Stimulated activated effector memory CD8-positive, alpha-beta T cell treated with anti-CD3 and anti-CD28 coated beads, Interleukin-12 subunit alpha, Interleukin-12 subunit beta, amount 100 ng/mL, for 72 hours (primary cell): ENCODE measurements around the gene RAB27A.
A peak's percentile ranks its signal among the peaks of the same experiment; 100 is the strongest.
"Not testable (repeated sequence)": the region's sequence is repeated elsewhere in the genome, so short reads cannot be mapped to it uniquely, and the experiment has no call there.

Experiments used
- ATAC-seq: fragments of 150-1000 bp; cut with Tn5 transposase; 2 replicates; pipeline ENCODE4 v1.10.0; 2021
- DNase-seq, 2 donors: peaks; one replicate each; pipeline ENCODE4 v3.0.0; 2021 to 2022; ENCODE audit warnings: low spot score in 2 of 2
- H3K27ac Mint-ChIP-seq: one replicate; pipeline ENCODE4 v1.8.0; 2022; ENCODE audit warnings: mild to moderate bottlenecking, mixed read lengths
- H3K36me3 Mint-ChIP-seq: one replicate; pipeline ENCODE4 v1.8.0; 2022; ENCODE audit warnings: mild to moderate bottlenecking, mixed read lengths
- H3K4me1 Mint-ChIP-seq: one replicate; pipeline ENCODE4 v1.8.0; 2022; ENCODE audit warnings: mixed read lengths
- H3K4me3 Mint-ChIP-seq: one replicate; pipeline ENCODE4 v1.8.0; 2022; ENCODE audit warnings: mild to moderate bottlenecking, mixed read lengths
- H3K9me3 Mint-ChIP-seq: one replicate; pipeline ENCODE4 v1.8.0; 2022; ENCODE audit warnings: mixed read lengths

RAB27A gene

GRCh38 chr15:55289746-55290527 lies at the start of gene RAB27A:
Gene RAB27A, minus strand, starts transcription at chr15:55289813. Its CDS starts 54,879 bp downstream, at chr15:55234934.
- no peaks in the 10 kb centered on the region for H3K9me3 Mint-ChIP-seq
- H3K36me3 Mint-ChIP-seq: peaks cover 53% of the 10 kb centered on the region
- DNase-seq: peak; percentile 70 to 93
- H3K27ac Mint-ChIP-seq: peak within 1 kb of the TSS; percentile 94
- ATAC-seq: peak; percentile 84
- H3K4me1 Mint-ChIP-seq: peaks cover 38% of the 10 kb centered on the region
- peak within 1 kb of the TSS; percentile 96 for H3K4me3 Mint-ChIP-seq

GRCh38 chr15:55337160-55337559 lies 47.5 kb upstream of the RAB27A start:
- H3K9me3 Mint-ChIP-seq: no peaks in the 10 kb centered on the region
- H3K36me3 Mint-ChIP-seq: peaks cover 81% of the 10 kb centered on the region
- no peaks in the 10 kb centered on the region for H3K4me1 Mint-ChIP-seq
- H3K27ac Mint-ChIP-seq: no peak overlapping the region
- DNase-seq: no peak
- H3K4me3 Mint-ChIP-seq: no peak overlapping the region
- ATAC-seq: no peak

- no peak for DNase-seq
- no peak overlapping the region for H3K4me3 Mint-ChIP-seq
- H3K36me3 Mint-ChIP-seq: peaks cover 80% of the 10 kb centered on the region
- H3K27ac Mint-ChIP-seq: no peak overlapping the region
- H3K4me1 Mint-ChIP-seq: no peaks in the 10 kb centered on the region
- H3K9me3 Mint-ChIP-seq: no peaks in the 10 kb centered on the region
- ATAC-seq: no peak
These were observed 45.4 kb upstream of the RAB27A start for GRCh38 chr15:55334997-55335396.

- Mint-ChIP-seq H3K9me3 (no peaks in the 10 kb centered on the region), H3K36me3 (peaks cover 78% of the 10 kb centered on the region), H3K4me1 (no peaks in the 10 kb centered on the region), H3K4me3 (no peak overlapping the region), H3K27ac (no peak overlapping the region)
- DNase-seq: no peak
- no peak for ATAC-seq
These were observed 44.8 kb upstream of the RAB27A start for GRCh38 chr15:55334371-55334770.

GRCh38 chr15:55327387-55327786 lies 37.8 kb upstream of the RAB27A start:
- peaks cover 35% of the 10 kb centered on the region for H3K36me3 Mint-ChIP-seq
- DNase-seq (no peak), ATAC-seq (no peak)
- no peak overlapping the region for H3K4me3 Mint-ChIP-seq
- H3K4me1 Mint-ChIP-seq: peaks cover 9% of the 10 kb centered on the region
- no peak overlapping the region for H3K27ac Mint-ChIP-seq
- no peaks in the 10 kb centered on the region for H3K9me3 Mint-ChIP-seq

- H3K4me1 Mint-ChIP-seq: peaks cover 27% of the 10 kb centered on the region
- H3K27ac Mint-ChIP-seq: peak overlapping the region; percentile 58
- H3K36me3 Mint-ChIP-seq: peaks cover 21% of the 10 kb centered on the region
- H3K9me3 Mint-ChIP-seq: no peaks in the 10 kb centered on the region
- no peak for ATAC-seq
- no peak overlapping the region for H3K4me3 Mint-ChIP-seq
- DNase-seq: no peak
These were observed 32.9 kb upstream of the RAB27A start for GRCh38 chr15:55322467-55322866.

- Mint-ChIP-seq H3K4me3 (no peak overlapping the region), H3K36me3 (peaks cover 33% of the 10 kb centered on the region), H3K4me1 (peaks cover 41% of the 10 kb centered on the region), H3K9me3 (no peaks in the 10 kb centered on the region), H3K27ac (no peak overlapping the region)
- DNase-seq (no peak), ATAC-seq (no peak)
These were observed 31.4 kb upstream of the RAB27A start for GRCh38 chr15:55320963-55321362.

GRCh38 chr15:55320238-55320550 lies 30.6 kb upstream of the RAB27A start:
- H3K4me3 Mint-ChIP-seq: peak overlapping the region; percentile 98
- no peaks in the 10 kb centered on the region for H3K9me3 Mint-ChIP-seq
- H3K27ac Mint-ChIP-seq: no peak overlapping the region
- no peak for ATAC-seq
- peaks cover 35% of the 10 kb centered on the region for H3K36me3 Mint-ChIP-seq
- DNase-seq: no peak
- H3K4me1 Mint-ChIP-seq: peaks cover 49% of the 10 kb centered on the region

GRCh38 chr15:55319537-55320237 lies 30.1 kb upstream of the RAB27A start:
- Mint-ChIP-seq H3K9me3 (no peaks in the 10 kb centered on the region), H3K27ac (peak overlapping the region; percentile 100), H3K4me3 (peak overlapping the region; percentile 98), H3K4me1 (peaks cover 54% of the 10 kb centered on the region), H3K36me3 (peaks cover 35% of the 10 kb centered on the region)
- no peak for DNase-seq
- ATAC-seq: no peak

GRCh38 chr15:55318588-55319494 lies 29.2 kb upstream of the RAB27A start, which contains the start of the genes PIGB and PIGBOS1:
Gene PIGB, plus strand, starts transcription at chr15:55319222. Its CDS starts 29 bp downstream, at chr15:55319251.
Gene PIGBOS1, minus strand, starts transcription at chr15:55319123. Its CDS starts 1,331 bp downstream, at chr15:55317792.
- ATAC-seq (peak; percentile 98), DNase-seq (peak; percentile 68 to 88)
- H3K9me3 Mint-ChIP-seq: no peaks in the 10 kb centered on the region
- peak within 1 kb of the TSS; percentile 100 for H3K27ac Mint-ChIP-seq
- H3K4me3 Mint-ChIP-seq: peak within 1 kb of the TSS; percentile 98
- peaks cover 42% of the 10 kb centered on the region for H3K36me3 Mint-ChIP-seq
- peaks cover 62% of the 10 kb centered on the region for H3K4me1 Mint-ChIP-seq

- DNase-seq, ATAC-seq, H3K27ac Mint-ChIP-seq, H3K36me3 Mint-ChIP-seq, H3K4me3 Mint-ChIP-seq, H3K4me1 Mint-ChIP-seq, H3K9me3 Mint-ChIP-seq: not testable (repeated sequence)
These were observed 13.2 kb upstream of the RAB27A start for GRCh38 chr15:55302801-55303200.

GRCh38 chr15:55297315-55297714 lies 7.7 kb upstream of the RAB27A start:
- ATAC-seq (no peak), DNase-seq (no peak)
- no peaks in the 10 kb centered on the region for H3K36me3 Mint-ChIP-seq
- no peak overlapping the region for H3K27ac Mint-ChIP-seq
- H3K9me3 Mint-ChIP-seq: no peaks in the 10 kb centered on the region
- no peaks in the 10 kb centered on the region for H3K4me1 Mint-ChIP-seq
- H3K4me3 Mint-ChIP-seq: no peak overlapping the region

- H3K4me1 Mint-ChIP-seq: peaks cover 32% of the 10 kb centered on the region
- peaks cover 47% of the 10 kb centered on the region for H3K36me3 Mint-ChIP-seq
- DNase-seq (peak; percentile 75 to 90), ATAC-seq (peak; percentile 83)
- H3K27ac Mint-ChIP-seq: peak overlapping the region; percentile 94
- H3K9me3 Mint-ChIP-seq: no peaks in the 10 kb centered on the region
- H3K4me3 Mint-ChIP-seq: peak overlapping the region; percentile 96
These were observed 980 bp upstream of the RAB27A start for GRCh38 chr15:55290528-55291057.

- Mint-ChIP-seq H3K36me3 (peaks cover 61% of the 10 kb centered on the region), H3K4me3 (peak overlapping the region; percentile 96), H3K4me1 (peaks cover 46% of the 10 kb centered on the region), H3K27ac (peak overlapping the region; percentile 94), H3K9me3 (no peaks in the 10 kb centered on the region)
- ATAC-seq (peak; percentile 63), DNase-seq (peak in 1 of 2 donors; percentile 84)
These were observed 435 bp downstream of the RAB27A start for GRCh38 chr15:55289011-55289745.
